ENCODE results near the gene MTG2.

MTG2 gene

DNA sequence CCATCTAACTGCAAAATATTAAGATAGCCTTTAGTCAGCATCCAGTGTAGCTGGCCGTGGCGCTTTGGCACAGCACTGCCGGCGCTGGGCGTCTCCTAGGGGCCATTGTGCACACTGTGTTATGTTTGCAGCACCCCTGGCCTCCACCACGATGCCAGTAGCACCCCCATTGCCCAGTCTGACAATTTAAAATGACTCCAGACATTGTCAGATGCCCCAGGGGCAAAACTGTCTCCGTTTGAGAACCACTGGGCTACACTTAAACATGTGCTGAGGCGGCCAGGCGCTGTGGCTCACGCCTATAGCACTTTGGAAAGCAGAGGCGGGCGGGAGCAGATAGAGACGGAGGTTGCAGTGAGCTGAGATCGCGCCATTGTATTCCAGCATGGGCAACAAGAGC is 6.0 kb upstream of the MTG2 start:
- Mint-ChIP-seq H3K4me1 (peaks cover 4% of the 10 kb centered on the region), H3K27me3 (no peaks in the 10 kb centered on the region), H3K4me3 (no peak overlapping the region), H3K9me3 (no peaks in the 10 kb centered on the region), H3K36me3 (peaks cover 8% of the 10 kb centered on the region), H3K27ac (no peak overlapping the region)
- no peak for DNase-seq
- CTCF ChIA-PET, result no interaction called here

GRCh38 chr20:62177307-62177706 is 5.5 kb upstream of the MTG2 start:
- no peak for DNase-seq
- Mint-ChIP-seq H3K36me3 (peaks cover 8% of the 10 kb centered on the region), H3K27ac (no peak overlapping the region), H3K27me3 (no peaks in the 10 kb centered on the region), H3K4me1 (peaks cover 8% of the 10 kb centered on the region), H3K9me3 (no peaks in the 10 kb centered on the region), H3K4me3 (no peak overlapping the region)
- CTCF ChIA-PET, result no interaction called here

- peaks cover 8% of the 10 kb centered on the region for H3K36me3 Mint-ChIP-seq
- CTCF ChIA-PET, result no interaction called here
- H3K4me1 Mint-ChIP-seq, result peaks cover 10% of the 10 kb centered on the region
- no peaks in the 10 kb centered on the region for H3K9me3 Mint-ChIP-seq
- no peak overlapping the region for H3K4me3 Mint-ChIP-seq
- DNase-seq, result no peak
- no peak overlapping the region for H3K27ac Mint-ChIP-seq
- peaks cover 4% of the 10 kb centered on the region for H3K27me3 Mint-ChIP-seq
Measured at GRCh38 chr20:62178316-62179161, 4.3 kb upstream of the MTG2 start.

DNA sequence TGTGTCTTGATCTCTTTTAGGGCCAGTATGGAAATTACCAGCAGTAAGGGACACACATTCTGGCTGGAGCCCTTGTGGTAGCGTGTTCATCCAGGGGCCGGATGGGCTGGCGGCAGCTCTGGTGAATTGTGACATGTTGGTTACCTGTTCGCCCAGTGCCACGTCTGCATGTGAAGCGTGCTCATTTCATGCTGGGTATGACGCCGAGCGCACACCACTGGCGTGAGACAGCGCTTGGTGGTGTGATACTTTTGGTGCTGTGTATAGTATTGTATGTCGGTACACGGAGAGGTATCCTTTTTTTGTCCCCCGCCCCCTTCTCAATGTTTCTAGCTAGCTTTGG is 3.7 kb upstream of the MTG2 start:
- no peak for DNase-seq
- CTCF ChIA-PET, result no interaction called here
- H3K4me3 Mint-ChIP-seq, result no peak overlapping the region
- peaks cover 4% of the 10 kb centered on the region for H3K27me3 Mint-ChIP-seq
- H3K9me3 Mint-ChIP-seq, result no peaks in the 10 kb centered on the region
- peaks cover 16% of the 10 kb centered on the region for H3K4me1 Mint-ChIP-seq
- H3K36me3 Mint-ChIP-seq, result peaks cover 5% of the 10 kb centered on the region
- no peak overlapping the region for H3K27ac Mint-ChIP-seq

GRCh38 chr20:62181808-62182207 is 1.0 kb upstream of the MTG2 start:
- no peak for DNase-seq
- Mint-ChIP-seq H3K36me3 (peaks cover 8% of the 10 kb centered on the region), H3K4me3 (peak overlapping the region; percentile 92), H3K27me3 (peaks cover 4% of the 10 kb centered on the region), H3K9me3 (no peaks in the 10 kb centered on the region), H3K4me1 (peaks cover 31% of the 10 kb centered on the region), H3K27ac (peak overlapping the region; percentile 95)
- CTCF ChIA-PET, result no interaction called here

GRCh38 chr20:62183426-62184142 is 756 bp downstream of the MTG2 start:
- Mint-ChIP-seq H3K36me3 (peaks cover 8% of the 10 kb centered on the region), H3K9me3 (no peaks in the 10 kb centered on the region), H3K27ac (peak overlapping the region; percentile 89), H3K4me3 (peak overlapping the region; percentile 92), H3K4me1 (peaks cover 39% of the 10 kb centered on the region), H3K27me3 (peaks cover 4% of the 10 kb centered on the region)
- no peak for DNase-seq
- CTCF ChIA-PET, result no interaction called here

DNA sequence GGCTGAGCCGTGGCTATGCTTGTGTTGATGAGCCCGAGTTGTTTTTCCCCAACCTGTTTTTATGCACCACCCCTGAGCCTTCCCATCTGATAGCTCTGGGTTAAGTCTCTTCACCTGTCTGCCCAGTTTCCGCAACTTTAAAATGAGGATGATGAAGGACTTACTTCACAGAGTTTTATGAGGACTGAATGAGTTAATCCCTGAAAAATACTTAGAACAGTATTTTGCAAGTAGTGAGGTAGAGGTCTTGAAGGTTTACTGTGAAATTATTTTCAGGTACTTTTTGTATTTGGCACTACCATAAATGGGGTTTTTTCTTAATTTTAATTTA is 3.2 kb downstream of the MTG2 start:
- peaks cover 7% of the 10 kb centered on the region for H3K36me3 Mint-ChIP-seq
- H3K4me3 Mint-ChIP-seq, result no peak overlapping the region
- H3K4me1 Mint-ChIP-seq, result peaks cover 39% of the 10 kb centered on the region
- CTCF ChIA-PET, result no interaction called here
- H3K27ac Mint-ChIP-seq, result no peak overlapping the region
- H3K9me3 Mint-ChIP-seq, result no peaks in the 10 kb centered on the region
- H3K27me3 Mint-ChIP-seq, result peaks cover 4% of the 10 kb centered on the region
- DNase-seq, result no peak

GRCh38 chr20:62186887-62187866 is 4.3 kb downstream of the MTG2 start:
- H3K4me1 Mint-ChIP-seq, result peaks cover 32% of the 10 kb centered on the region
- DNase-seq, result no peak

GRCh38 chr20:62190639-62191411 is 8.0 kb downstream of the MTG2 start:
- H3K27ac Mint-ChIP-seq, result no peak overlapping the region
- H3K27me3 Mint-ChIP-seq, result no peaks in the 10 kb centered on the region
- no peaks in the 10 kb centered on the region for H3K9me3 Mint-ChIP-seq
- H3K4me3 Mint-ChIP-seq, result no peak overlapping the region
- DNase-seq, result no peak
- peaks cover 13% of the 10 kb centered on the region for H3K4me1 Mint-ChIP-seq
- peaks cover 9% of the 10 kb centered on the region for H3K36me3 Mint-ChIP-seq
- CTCF ChIA-PET, result interaction anchor here (0.5 to 1.1 kb wide), 4 partner anchors 167 to 937 kb away, joined by 3 to 4 read pairs (median 4); no protein-coding TSS in a partner anchor

More at GRCh38 chr20:62186887-62187866, 4.3 kb downstream of the MTG2 start:
- H3K4me3 Mint-ChIP-seq, result no peak overlapping the region
- no peak overlapping the region for H3K27ac Mint-ChIP-seq
- CTCF ChIA-PET, result interaction anchor here (0.5 kb wide), 1 partner anchor 72 kb away, joined by 4 read pairs; no protein-coding TSS in a partner anchor
- H3K27me3 Mint-ChIP-seq, result peaks cover 4% of the 10 kb centered on the region
- peaks cover 7% of the 10 kb centered on the region for H3K36me3 Mint-ChIP-seq
- no peaks in the 10 kb centered on the region for H3K9me3 Mint-ChIP-seq

DNA sequence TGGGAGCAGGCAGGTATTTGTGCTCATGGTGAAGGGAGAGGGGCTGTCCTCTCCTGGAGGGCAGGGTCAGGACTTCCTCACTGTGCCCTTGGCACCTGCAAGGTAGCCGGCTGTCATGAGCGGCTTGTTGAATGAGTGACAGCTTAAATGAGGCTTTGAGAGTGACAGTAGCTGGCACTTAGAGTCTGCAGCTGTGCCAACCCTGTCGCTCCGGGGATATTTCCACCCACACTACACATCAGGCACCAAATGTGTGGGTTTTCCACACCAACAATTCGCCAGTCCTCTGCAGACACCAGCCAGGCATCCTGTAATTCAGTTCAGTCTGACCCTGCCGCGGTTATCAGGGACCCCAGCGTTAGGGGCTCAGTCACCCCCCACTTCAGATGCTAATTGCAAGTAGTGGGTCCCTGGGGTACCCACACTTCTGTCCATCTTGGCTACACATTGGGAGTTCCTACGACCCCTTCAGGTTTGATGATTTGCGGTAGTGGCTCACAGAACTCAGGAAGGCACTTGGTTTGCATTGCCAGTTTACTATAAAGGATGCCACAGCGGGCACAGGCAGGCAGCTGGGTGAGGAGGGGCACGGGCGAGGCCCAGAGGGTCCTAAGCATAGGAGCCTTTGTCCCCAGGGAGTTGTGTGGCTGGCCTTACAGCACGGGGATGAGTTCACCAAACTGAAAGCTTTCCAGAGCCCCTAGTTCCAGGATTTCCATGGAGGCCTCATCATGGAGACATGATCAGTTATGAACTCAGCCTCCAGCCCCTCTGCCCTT is 9.1 kb downstream of the MTG2 start:
- no peaks in the 10 kb centered on the region for H3K27me3 Mint-ChIP-seq
- peaks cover 6% of the 10 kb centered on the region for H3K4me1 Mint-ChIP-seq
- DNase-seq, result no peak
- no peaks in the 10 kb centered on the region for H3K9me3 Mint-ChIP-seq
- CTCF ChIA-PET, result interaction anchor here (1.1 kb wide), 1 partner anchor 190 kb away, joined by 3 read pairs; no protein-coding TSS in a partner anchor
- H3K36me3 Mint-ChIP-seq, result peaks cover 9% of the 10 kb centered on the region
- no peak overlapping the region for H3K27ac Mint-ChIP-seq
- H3K4me3 Mint-ChIP-seq, result no peak overlapping the region

GRCh38 chr20:62192635-62193034 is 9.8 kb downstream of the MTG2 start:
- Mint-ChIP-seq H3K9me3 (no peaks in the 10 kb centered on the region), H3K4me3 (no peak overlapping the region), H3K27me3 (no peaks in the 10 kb centered on the region), H3K36me3 (peaks cover 9% of the 10 kb centered on the region), H3K4me1 (peaks cover 1% of the 10 kb centered on the region), H3K27ac (no peak overlapping the region)
- DNase-seq, result no peak
- CTCF ChIA-PET, result no interaction called here

DNA sequence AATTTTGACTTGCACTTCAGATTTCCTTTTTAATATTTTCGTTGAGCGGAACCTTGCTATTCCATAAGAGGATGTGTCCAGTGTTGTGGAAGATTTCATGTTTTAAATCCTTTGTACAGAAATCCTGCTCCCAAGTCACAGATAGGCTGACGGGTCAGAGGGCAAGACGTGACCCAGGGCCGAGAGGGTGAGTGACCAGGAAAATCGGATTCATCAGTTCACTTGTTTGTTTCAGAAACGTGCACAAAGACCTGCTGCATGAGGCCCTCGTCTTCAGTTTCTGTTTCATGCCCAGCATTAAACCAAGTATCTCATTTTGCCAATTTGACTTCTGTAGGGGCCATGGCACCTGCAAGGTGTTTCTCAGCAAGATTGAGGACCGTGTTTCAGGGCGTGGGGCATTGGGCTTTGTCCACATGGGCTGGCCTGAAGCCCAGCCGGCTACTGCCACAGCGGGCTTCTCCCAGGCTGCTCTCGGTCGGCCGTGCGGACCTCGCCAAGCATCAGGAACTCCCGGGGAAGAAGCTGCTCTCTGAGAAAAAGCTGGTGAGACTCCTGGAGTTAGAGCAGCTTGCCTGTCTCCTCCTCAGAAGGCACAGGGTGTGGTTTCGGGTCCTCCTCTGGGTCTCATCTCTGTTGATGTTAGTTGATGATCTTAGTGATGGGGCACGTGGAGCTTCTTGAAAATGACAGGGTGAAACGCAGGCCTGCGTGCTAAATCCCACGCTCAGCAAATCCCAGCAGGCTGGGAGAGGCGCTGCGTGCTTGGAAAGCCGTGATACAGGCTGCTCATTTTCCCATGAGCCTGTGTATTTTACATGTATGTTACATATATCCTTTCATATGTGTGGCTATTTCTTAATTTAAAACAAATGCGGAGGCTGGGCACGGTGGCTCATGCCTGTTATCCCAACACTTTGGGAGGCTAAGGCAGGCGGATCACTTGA is 10.5 kb downstream of the MTG2 start:
- DNase-seq, result no peak
- CTCF ChIA-PET, result no interaction called here
- H3K36me3 Mint-ChIP-seq, result peaks cover 12% of the 10 kb centered on the region
- no peaks in the 10 kb centered on the region for H3K4me1 Mint-ChIP-seq
- H3K27me3 Mint-ChIP-seq, result no peaks in the 10 kb centered on the region
- no peak overlapping the region for H3K4me3 Mint-ChIP-seq
- no peak overlapping the region for H3K27ac Mint-ChIP-seq
- H3K9me3 Mint-ChIP-seq, result no peaks in the 10 kb centered on the region

All from activated naive CD4-positive, alpha-beta T cell treated with anti-CD3 and anti-CD28 coated beads, Interleukin-2, amount 10 ng/mL, durations not matched to agents 7 days and 5 days (primary cell).